Lower lobe of right lung (tissue), 2 donors: ENCODE results near the gene SELE. TPM values are rescaled to one million over a fixed set of nuclear protein-coding genes. Genes with fewer than 3 reads are reported as not detected.

Source experiments
- ATAC-seq, 2 donors: fragments of 200-7000 bp; cut with Tn5 transposase; one replicate each; pipeline ENCODE4 v1.9.1; 2020 to 2022; ENCODE audit warnings: mild to moderate bottlenecking in 2 of 2, moderate library complexity in 2 of 2
- DNase-seq: peaks from one replicate; pipeline ENCODE4 v3.0.0-alpha.2; 2020
- H3K27ac ChIP-seq: fragments of 200-600 bp; one replicate; pipeline ENCODE4 v1.8.0; 2022
- H3K27me3 ChIP-seq: fragments of 200-600 bp; one replicate; pipeline ENCODE4 v1.8.0; 2022; ENCODE audit warnings: low read depth
- H3K36me3 ChIP-seq: fragments of 200-600 bp; one replicate; pipeline ENCODE4 v1.8.0; 2022; ENCODE audit warnings: mild to moderate bottlenecking
- H3K4me1 ChIP-seq: fragments of 200-600 bp; one replicate; pipeline ENCODE4 v1.8.0; 2022
- H3K4me3 ChIP-seq: fragments of 200-600 bp; one replicate; pipeline ENCODE4 v1.8.0; 2022; ENCODE audit warnings: mild to moderate bottlenecking
- H3K9me3 ChIP-seq: fragments of 200-600 bp; one replicate; pipeline ENCODE4 v1.8.0; 2022
- intact Hi-C: fragments of 100-400 bp; cut with DNase I; formaldehyde crosslinking; loops from one replicate; pipeline ENCODE4 v1.11.0; 2022
- total RNA-seq: library from RNA; stranded (reverse); fragmentation: NEBNext Ultra II Directional; extraction: Animal tissue kit (Norgen Biotek cat#: 25700); gene quantifications from one replicate; pipeline ENCODE4 v1.2.1, GENCODE V29; 2021
- TF ChIP-seq, protein P1 (sequence below): fragments of 200-600 bp; IDR thresholded peaks from one replicate; pipeline ENCODE4 v1.8.0; 2022; ENCODE audit warnings: antibody characterized with exemption, mild to moderate bottlenecking
- donor health status: DM: no; HTN: yes; CAD: no; lungs with severe emphysema.

Gene SELE
- total RNA-seq, 1 donor from 2014 or later = 0.38 TPM

DNA sequence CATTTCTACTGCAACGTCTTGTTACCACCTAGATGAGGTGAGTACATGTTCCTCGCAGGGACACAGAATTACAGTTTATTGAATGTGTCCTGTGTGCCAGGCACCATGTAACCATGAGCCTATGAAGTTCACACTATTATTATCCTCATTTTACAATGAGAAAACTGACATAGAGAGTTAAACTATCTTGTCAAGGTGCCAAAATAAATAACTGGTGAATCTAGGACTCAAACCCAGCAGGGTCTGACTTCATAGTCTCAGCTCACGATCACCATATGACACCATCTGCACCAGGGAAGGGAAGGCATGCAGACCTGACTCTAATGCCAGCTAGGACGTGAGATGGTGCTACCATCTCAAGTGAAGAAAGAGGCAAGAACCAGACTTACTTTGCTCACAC lies 2.4 kb downstream of the SELE start:
- Histone ChIP-seq H3K4me3 (no peak overlapping the region), H3K27me3 (no peaks in the 10 kb centered on the region), H3K36me3 (no peaks in the 10 kb centered on the region), H3K27ac (no peak overlapping the region), H3K4me1 (peaks cover 3% of the 10 kb centered on the region), H3K9me3 (no peaks in the 10 kb centered on the region)
- TF ChIP-seq, protein P1, sequence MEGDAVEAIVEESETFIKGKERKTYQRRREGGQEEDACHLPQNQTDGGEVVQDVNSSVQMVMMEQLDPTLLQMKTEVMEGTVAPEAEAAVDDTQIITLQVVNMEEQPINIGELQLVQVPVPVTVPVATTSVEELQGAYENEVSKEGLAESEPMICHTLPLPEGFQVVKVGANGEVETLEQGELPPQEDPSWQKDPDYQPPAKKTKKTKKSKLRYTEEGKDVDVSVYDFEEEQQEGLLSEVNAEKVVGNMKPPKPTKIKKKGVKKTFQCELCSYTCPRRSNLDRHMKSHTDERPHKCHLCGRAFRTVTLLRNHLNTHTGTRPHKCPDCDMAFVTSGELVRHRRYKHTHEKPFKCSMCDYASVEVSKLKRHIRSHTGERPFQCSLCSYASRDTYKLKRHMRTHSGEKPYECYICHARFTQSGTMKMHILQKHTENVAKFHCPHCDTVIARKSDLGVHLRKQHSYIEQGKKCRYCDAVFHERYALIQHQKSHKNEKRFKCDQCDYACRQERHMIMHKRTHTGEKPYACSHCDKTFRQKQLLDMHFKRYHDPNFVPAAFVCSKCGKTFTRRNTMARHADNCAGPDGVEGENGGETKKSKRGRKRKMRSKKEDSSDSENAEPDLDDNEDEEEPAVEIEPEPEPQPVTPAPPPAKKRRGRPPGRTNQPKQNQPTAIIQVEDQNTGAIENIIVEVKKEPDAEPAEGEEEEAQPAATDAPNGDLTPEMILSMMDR = no peak
- ATAC-seq (no peak), DNase-seq (no peak)
- intact Hi-C loops = no loop called here

GRCh38 chr1:169729991-169730390 lies 3.9 kb downstream of the SELE start:
- DNase-seq = no peak
- H3K4me3 ChIP-seq = no peak overlapping the region
- intact Hi-C loops = no loop called here
- ATAC-seq = no peak
- no peak overlapping the region for H3K27ac ChIP-seq
- peaks cover 3% of the 10 kb centered on the region for H3K4me1 ChIP-seq
- TF ChIP-seq, protein P1 = no peak
- H3K27me3 ChIP-seq = no peaks in the 10 kb centered on the region
- no peaks in the 10 kb centered on the region for H3K9me3 ChIP-seq
- H3K36me3 ChIP-seq = no peaks in the 10 kb centered on the region

DNA sequence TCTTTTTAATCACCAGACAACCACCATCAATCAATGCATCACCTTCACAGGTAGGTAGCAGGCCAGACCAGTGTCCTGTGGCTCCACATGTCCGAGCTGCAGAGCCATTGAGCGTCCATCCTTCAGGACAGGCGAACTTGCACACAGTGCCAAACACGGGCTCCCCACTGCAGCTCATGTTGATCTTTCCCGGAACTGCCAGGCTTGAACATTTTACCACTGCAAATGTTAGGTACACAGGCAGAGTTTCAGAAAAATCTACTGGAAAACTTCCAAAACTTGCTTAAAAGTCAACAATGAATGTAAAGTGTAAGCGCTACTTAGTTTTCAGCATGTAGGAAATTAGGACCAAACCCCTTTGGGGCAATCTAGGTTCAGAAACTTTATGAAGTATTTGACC lies 6.6 kb downstream of the SELE start:
- TF ChIP-seq, protein P1 = no peak
- Histone ChIP-seq H3K4me3 (no peak overlapping the region), H3K4me1 (peaks cover 3% of the 10 kb centered on the region), H3K9me3 (no peaks in the 10 kb centered on the region), H3K27ac (no peak overlapping the region), H3K27me3 (no peaks in the 10 kb centered on the region), H3K36me3 (no peaks in the 10 kb centered on the region)
- ATAC-seq (peak; percentile 37), DNase-seq (no peak)
- intact Hi-C loops = no loop called here

GRCh38 chr1:169726851-169727250 lies 7.0 kb downstream of the SELE start:
- TF ChIP-seq, protein P1 = no peak

DNA sequence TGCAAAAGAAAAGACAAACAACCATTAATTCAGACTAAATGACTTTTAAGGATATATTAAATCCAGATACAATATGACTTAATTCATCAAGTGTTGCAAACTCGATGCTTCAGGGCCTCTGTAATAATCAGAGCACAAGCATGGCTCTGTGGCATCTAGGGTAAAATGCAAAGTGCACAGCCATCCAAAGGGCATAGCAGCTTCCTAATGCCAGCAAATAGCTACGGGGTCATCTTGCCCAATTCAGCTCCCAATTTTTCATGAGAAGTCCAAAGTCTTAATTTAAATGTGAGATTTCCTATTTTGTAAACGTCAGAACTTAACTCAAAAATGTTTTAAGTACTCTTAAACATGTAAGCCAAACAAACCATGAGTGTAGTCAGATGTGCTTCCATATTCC lies 7.9 kb downstream of the SELE start:
- Histone ChIP-seq H3K27ac (no peak overlapping the region), H3K36me3 (no peaks in the 10 kb centered on the region), H3K4me1 (peaks cover 3% of the 10 kb centered on the region), H3K27me3 (no peaks in the 10 kb centered on the region), H3K9me3 (no peaks in the 10 kb centered on the region), H3K4me3 (no peak overlapping the region)
- TF ChIP-seq, protein P1 = no peak
- DNase-seq = no peak
- ATAC-seq = peak in 1 of 2 donors; percentile 14
- intact Hi-C loops = no loop called here

More at GRCh38 chr1:169726851-169727250, 7.0 kb downstream of the SELE start:
- Histone ChIP-seq H3K27me3 (no peaks in the 10 kb centered on the region), H3K9me3 (no peaks in the 10 kb centered on the region), H3K4me1 (peaks cover 3% of the 10 kb centered on the region), H3K4me3 (no peak overlapping the region), H3K36me3 (no peaks in the 10 kb centered on the region), H3K27ac (no peak overlapping the region)
- DNase-seq (no peak), ATAC-seq (no peak)
- intact Hi-C loops = no loop called here

DNA sequence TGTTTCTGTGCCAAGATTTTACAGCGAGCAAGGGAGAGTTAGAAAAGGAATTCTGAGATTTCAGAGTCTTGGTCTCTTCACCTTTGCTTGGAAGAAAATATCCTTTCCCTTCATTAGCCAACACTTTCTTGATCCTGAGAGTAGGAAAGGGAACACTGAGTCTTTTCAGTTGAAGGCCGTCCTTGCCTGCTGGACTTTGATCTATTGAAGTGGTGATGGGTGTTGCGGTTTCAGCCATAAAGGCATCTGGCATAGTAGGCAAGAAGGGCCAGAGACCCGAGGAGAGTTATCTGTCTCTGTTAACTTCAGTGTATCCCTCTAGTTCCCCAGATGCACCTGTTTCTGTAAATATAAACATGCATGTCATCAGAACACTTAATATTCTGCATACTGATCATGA lies 9.7 kb downstream of the SELE start:
- Histone ChIP-seq H3K4me3 (no peak overlapping the region), H3K27me3 (no peaks in the 10 kb centered on the region), H3K9me3 (no peaks in the 10 kb centered on the region), H3K4me1 (peaks cover 3% of the 10 kb centered on the region), H3K27ac (no peak overlapping the region), H3K36me3 (no peaks in the 10 kb centered on the region)
- TF ChIP-seq, protein P1 = no peak
- DNase-seq (no peak), ATAC-seq (no peak)
- intact Hi-C loops = no loop called here
